HG03442 (cell line): ENCODE data around the gene SLC1A6.
"Not testable (repeated sequence)": the region's sequence is repeated elsewhere in the genome, so short reads cannot be mapped to it uniquely, and the experiment has no call there.

ENCODE experiments used
- ATAC-seq: cut with Tn5 transposase; IDR thresholded peaks from one replicate; pipeline ENCODE4 v1.9.1; 2021; ENCODE audit warnings: mild to moderate bottlenecking, moderate library complexity; ENCODE audit not compliant: unreplicated experiment

SLC1A6 gene

DNA sequence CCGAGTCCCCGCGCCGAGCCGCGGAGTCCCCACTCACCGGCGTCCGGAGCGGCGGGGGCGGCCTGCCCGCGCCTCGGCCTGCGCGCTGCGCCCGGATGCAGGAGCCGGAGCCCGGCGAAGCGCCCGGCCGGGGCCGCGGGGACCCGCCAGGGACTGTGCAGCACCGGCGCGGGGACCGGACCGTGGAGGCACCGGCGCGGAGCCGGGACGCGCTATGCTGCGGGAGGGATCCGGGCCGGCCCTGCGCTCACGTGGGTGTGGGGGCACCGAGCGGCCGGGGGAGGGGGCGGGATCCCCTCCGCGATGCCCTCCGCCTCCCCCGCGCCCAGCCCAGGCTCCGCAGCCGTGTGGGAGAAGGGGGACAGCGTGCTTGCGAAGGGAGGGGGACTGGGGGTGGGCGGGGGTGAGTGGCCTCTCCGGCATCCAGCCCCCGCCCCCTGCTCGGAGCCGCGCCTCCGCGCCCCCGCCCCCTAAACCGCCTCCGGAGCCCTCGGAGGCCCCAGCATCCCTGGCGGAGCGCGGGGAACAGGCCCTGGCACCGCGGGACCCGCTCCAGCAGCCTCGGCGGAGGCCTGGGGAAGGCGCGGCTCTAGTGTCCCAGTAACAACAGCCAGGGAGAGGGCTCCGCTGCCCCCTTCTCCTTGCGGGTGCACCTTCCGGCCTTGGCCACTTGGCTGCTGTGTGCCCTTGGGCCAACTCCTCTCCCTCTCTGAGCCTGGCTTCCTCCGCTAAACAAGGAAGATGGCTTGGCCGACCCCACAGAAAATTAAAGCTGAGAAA, at the start of gene SLC1A6:
TSS of gene SLC1A6 (minus strand) at position 389 of the 780 bp plus-strand sequence. CDS start 6,954 bp downstream, outside the sequence.
- ATAC-seq = no peak

DNA sequence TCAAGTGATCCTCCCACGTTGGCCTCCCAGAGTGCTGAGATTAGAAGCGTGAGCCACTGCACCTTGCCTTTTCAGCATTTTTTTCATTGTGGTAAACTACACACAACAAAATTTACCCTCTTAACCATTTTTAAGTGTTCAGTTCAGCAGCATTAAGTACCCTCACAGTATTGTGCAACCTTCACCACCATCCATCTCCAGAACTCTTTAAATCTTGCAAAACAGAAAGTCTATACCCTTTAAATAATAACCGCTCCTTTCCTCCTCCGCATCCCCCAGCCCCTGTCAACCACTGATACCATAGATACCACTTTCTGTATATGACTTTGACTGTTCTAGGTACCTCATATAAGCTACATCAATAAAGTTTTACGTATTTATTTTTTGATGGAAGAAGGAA, 48.8 kb upstream of the SLC1A6 start:
- no peak for ATAC-seq

DNA sequence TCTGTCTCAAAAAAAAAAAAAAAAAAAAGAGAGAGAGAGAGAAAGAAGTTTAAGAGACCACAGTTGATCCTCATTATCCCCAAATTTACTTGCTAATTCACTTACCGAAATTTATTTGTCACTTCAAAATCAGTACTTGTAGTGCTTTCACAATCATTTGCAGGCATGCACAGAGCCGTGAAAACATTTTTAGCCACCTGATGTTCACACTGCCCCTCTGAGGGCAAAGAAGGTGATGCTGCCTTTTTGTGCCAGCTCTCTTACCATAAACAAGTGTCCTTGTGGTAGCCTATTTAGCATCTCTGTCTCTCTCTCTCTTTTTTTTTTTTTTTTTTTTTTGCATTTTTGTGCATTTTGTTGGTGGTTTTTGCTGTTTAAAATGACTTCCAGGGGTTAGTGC, 45.6 kb upstream of the SLC1A6 start:
- no peak for ATAC-seq

DNA sequence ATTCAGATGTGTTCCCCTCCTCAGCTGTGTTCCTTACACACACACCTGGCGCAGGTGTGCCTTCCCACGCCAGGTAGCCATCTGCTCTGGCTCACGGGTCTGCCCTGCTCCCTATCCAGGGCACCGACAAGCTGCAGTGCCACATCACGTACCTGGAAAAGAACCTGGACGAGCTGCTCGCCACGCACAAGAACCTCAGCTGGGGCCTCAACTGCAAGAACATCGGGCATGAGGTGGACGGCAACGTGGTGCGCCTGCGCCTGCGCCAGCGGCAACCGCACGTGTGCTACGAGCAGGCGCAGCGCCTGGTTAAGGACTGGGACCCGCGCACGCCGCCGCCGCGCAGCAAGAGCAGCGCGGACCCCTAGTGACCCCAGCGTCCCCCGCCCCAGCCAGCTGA, 43.1 kb upstream of the SLC1A6 start:
- ATAC-seq = no peak

DNA sequence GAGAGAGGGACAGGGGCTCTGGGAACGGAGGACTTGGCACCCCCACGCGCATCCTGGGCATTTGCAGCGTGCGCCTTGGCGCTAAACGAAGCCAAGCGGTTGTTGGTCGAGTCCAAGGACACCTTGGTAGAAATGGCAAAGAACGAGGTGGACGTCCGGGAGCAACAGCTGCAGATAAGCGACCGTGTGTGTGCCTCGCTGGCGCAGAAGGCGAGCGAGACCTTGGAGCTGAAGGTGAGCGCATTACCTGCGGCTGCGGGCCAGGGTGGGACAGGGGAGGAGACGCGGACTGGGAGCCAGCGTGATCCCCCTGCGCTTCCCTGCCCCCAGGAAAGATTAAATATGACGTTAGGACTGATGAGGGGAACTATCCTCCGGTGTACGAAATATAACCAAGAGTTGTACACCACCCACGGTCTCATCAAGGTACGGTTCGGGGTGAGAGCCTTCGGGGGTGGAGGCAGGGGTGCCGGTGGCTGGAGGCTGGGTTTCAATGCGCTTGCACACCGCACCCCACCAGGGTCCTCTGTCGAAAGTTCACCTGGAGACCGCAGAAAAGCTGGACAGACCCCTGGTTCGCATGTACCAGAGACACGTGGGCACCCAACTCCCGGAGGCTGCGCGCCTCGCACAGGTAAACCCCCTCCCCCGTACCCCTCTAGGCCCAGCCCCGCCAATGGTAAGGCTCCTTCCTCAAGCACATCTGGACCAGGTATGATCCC, 41.8 kb upstream of the SLC1A6 start:
- ATAC-seq = no peak

DNA sequence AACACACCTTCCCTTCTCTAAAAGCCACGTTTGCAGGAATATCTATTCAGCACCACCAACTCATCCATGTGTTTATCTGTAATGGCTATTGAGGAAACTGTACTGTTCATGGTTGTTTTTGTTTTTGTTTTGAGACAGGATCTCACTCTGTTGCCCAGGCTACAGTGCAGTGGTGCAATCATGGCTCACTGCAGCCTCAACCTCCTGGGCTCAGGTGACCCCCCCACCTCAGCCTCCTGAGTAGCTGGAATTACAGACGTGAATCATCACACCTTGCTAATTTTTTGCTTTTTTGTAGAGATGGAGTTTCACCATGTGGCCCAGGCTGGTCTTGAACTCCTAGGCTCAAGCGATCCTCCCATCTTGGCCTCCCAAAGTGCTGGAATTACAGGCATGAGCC, 39.2 kb upstream of the SLC1A6 start:
- ATAC-seq = not testable (repeated sequence)

DNA sequence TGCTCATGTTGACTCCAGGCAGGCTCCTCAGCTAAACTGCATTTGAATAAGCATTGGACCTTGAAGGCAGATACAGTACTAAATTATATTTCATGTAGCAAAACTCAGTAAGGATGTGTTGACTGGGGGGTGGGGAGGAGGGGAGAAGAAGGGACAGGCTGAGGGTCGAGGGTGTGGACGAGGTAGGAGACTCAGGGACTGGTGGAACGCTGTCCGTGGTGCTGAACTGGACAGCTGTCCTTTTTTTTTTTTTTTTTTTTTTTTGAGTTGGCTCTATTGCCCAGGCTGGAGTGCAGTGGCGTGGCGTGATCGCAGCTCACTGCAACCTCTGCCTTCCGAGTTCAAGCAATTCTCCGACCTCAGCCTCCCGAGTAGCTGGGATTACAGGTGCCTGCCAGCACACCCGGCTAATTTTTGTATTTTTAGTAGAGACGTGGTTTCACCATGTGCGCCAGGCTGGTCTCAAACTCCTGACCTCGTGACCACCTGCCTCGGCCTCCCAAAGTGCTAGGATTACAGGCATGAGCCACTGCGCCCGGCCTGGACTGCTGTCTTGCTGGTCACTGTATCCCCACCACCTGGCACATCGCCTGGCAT, 36.4 kb upstream of the SLC1A6 start:
- no peak for ATAC-seq

DNA sequence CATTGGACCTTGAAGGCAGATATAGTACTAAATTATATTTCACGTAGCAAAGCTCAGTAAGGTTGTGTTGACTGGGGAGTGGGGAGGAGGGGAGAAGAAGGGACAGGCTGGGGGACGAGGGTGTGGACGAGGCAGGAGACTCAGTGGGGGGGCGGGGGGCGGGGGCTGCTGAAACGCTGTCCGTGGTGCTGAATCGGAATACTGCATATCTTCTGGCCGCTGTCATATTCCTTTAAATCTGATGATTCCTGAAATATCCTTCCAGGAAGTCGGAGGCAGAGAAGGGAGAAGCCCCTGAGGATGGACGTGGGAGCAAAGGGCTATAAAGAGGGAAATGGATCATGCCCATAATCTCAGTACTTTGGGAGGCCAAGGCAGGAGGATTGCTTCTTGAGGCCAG, 34.9 kb upstream of the SLC1A6 start:
- ATAC-seq = no peak

DNA sequence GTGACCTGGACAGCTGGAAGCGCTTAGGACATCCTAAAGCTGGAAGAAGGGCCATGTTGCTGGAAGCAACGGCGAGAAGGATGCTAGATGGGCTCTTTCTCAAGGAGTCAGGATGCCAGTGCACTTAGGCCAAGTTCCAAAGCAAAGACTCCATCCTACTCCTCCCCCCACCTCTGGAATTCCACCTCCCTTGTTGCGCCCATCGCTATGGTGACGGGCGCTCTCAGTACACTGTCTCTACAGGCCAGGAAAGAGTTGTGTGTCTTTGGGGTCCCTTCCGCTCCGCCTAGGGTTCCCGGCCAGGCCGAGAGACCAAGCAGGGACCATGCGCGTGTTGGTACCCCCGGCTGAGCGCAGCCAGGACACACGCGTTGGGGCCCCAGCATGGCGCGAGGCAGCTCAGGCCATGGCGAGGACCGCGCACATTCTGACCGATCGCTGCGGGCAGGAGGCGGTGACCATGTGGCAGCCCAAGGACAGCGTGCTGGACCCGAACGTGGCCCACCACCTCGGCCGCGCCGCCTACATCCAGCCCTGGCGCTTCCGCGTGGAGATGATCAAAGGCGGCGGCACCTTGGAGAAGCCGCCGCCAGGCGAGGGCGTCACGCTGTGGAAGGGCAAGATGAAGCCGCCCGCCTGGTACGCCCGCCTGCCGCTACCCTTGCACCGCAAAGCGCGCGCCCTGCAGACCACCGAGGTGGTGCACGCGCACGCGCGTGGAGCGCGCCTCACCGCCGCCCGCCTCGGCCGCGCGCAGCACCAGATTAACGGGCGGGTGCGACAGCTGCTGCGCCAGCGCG, 31.0 kb upstream of the SLC1A6 start:
- ATAC-seq = no peak

DNA sequence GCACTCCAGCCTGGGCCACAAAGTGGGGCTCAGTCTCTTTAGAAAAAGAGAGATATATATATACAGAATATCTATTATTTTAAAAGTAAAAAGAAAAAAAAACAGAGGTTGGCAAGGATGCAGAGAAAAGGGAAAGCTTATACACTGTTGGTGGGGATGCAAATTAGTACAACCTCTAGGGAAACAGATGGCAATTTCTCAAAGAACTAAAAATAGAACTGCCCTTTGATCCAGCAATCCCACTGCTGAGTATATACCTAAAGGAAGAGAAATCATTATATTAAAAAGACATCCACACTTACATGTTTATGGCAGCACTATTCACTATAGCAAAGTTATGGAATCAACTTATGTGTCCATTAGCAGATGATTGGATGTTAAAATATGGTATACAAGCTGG, 28.6 kb upstream of the SLC1A6 start:
- no peak for ATAC-seq

DNA sequence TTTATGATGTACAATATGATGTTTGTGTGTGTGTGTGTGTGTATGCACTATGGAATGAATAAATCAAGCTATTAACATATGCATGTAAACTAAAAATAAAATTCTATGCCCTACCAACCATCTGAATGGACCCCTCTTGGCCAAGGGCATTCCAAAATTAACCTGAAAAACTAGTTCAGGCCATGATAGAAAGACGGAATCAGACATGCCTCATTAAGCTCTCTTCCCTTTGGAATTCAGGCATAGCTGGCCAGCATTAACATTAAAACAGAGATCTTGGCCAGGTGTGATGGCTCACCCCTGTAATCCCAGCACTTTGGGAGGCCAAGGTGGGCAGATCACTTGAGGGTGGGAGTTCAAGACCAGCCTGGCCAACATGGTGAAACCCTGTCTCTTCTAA, 18.3 kb upstream of the SLC1A6 start:
- no peak for ATAC-seq

DNA sequence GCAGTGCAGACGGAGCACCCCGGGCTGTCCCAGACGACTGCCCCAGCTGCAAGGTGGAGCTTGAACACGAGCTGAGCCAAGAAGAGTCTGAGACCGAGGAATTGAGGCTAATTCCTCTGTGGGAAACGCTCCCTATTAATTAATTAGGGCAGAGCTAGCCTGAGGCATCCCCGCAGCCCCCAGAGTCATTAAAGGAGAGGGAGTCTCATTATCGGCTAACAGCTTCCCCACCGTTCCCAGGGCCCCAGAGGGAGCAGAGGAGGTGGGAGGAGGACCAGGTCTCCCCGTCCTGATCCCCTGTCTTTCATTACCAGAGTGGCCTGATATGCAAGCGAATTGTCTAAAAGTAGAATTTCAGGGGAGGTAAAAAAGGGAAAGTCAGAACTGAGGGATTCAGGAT, 13.1 kb upstream of the SLC1A6 start:
- no peak for ATAC-seq

DNA sequence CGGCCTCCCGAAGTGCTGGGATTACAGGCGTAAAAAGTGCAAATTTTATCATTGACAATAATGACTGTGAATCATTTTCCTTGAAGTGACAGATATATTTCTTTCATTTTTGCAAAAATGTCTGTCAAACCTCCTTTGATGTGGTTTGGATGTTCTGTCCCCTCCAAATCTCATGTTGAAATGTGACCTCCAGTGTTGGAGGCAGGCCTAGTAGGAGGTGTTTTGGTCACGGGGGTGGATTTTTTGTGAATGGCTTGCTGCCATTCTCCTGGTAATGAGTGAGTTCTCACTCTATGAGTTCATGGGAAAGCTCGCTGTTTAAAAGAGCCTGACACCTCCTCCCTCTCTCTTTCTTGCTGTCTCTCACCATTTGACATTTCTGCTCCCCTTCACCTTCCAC, 5.5 kb upstream of the SLC1A6 start:
- ATAC-seq = no peak

DNA sequence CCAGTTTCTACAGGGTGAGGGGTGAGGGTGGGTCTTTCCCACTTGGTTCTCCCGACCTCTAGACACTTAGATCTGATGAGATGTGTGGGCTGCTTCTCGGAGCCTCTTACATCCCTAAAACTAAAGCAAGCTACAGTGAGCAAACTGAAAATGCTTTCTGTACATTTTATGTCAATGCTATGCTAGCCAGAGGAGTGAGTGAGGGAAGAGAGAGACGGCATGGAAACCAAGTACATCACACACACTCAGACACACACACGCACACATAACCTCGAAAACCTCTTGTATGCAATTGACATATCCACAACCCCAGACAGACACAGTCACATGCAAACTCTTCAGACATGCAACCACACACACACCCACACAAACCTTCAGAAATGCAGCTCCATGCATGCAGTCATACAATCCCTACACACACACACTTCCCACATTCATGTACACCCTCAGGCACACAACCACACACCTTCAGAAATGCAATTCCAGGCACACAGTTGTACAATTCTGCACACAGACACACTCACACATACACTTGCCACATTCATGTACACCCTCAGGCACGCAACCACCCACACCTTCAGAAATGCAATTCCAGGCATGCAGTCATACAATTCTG, 1.4 kb downstream of the SLC1A6 start:
- no peak for ATAC-seq

DNA sequence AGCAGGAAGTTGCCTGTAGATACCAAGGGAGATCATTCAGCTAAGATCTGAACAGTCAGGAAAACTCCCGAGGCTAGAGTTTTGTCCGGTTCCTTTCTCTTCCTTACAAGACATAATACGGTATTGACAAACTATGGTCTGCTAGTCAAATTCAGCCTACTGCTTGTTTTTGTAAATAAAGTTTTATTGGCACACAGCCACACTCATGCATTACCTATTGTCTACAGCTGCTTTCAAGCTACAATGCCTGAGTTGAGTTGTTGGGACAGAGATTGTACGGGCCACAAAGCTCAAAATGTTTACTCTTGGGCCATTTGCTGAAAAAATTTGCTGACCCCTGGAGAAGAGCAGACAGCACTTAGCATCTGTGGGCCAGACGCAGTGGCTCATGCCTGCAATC, 2.5 kb downstream of the SLC1A6 start:
- no peak for ATAC-seq

DNA sequence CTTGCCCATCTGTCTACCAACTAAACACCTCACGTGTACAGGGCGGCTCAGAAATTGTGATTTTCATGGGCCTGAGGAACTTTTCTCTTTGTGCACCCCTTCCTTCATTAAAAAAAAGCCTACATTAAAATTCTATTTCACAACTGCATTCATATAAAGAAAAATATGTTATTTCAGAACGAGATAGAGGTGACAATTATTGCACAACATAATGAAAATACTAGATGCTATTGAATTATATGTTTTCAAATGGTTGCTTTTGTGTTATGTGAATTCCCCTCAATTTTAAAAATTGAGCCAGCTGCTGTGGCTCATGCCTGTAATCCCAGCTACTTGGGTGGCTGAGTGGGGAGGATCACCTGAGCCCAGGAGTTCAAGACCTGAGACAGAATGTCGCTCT, 5.2 kb downstream of the SLC1A6 start:
- no peak for ATAC-seq

DNA sequence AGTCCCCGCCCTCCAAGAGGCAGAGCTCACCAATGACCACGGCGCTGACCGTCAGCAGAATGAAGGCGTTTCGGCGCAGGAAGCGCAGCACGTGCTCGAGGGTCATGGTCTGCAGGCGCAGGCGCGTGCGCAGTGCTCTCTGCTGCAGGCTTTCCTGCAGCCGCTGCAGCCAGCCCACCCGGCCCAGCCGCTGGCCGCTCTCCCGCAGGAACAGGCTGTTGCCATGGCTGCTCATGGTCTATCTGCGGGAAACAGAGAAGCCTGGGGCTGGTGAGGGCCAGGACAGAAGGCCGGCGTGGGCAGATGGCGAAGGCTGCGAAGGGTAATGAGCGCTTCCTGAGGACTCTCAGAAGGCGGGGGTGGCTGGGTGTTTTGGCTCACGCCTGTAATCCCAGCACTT, 7.0 kb downstream of the SLC1A6 start:
- no peak for ATAC-seq

DNA sequence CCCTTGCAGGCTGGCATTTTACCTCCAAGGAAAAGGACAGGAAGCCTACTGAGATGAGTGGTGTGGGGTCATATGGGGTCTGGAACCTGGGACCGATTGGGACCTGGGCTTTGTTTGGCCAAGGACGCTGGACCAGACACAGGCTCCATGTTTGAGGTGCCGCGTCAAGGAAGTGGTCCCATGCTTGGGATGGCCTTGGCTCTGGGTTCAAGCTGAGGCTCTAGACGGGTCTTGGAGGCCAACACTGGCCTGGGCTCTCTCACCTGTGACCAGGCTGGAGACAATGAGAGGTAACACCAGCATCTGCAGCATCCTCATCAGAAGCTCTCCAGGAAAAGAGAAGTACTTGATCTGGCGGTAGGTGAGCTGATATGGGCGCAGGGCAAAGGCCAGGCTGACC, 8.2 kb downstream of the SLC1A6 start:
- ATAC-seq = no peak

DNA sequence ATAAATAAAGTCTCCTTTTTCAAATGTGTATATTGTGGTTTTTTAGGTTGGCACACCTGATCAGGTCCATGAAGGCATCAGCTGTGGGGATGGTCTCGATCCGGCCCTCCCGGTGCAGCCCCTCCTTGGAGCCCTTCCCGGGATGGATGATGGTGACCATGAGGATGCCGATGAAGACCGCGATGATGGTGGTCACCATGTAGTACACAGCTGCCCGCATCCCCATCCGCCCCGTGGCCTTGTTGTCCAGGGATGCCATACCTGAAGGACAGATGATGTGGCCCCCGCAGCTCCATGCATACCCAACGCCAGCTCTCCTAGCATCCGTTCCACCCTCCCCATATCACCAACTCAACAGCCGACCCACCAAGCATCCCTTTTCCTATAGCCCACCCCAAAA, 11.4 kb downstream of the SLC1A6 start:
- no peak for ATAC-seq

DNA sequence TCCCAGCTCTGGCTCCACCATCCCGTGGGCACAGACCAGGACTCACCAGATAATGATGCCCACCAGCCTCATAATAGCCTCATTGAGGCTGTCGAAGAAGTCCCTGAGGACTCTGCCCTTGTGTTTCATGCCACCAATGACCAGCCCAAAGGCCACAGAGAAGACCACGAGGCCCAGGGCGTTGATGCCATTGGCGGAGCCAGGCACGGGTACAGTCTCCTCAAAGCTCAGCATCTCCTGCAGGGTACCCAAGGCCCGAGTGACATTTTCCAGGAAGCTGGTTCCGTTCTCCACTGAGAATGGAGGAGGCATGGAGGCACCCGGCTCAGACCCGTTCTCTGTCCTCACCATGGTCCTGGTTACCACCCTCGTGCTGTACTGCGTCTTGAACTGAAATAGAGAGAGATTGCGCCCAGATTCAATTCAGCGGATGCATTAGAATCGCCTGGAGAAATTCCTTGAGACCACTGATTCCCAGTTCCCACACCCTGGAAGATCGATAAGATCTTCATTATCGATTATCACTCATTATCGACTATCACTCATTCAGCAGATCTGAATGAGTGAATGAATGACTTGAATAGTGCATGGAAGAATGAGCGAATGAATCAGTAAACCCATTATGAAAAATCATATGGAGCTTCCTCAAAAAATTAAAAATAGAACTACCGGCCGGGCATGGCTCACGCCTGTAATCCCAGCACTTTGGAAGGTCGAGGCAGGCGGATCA, 17.5 kb downstream of the SLC1A6 start:
- no peak for ATAC-seq
